Measurements from ENCODE around the gene PTCH2.

PTCH2 gene

GRCh38 chr1:44822981-44823451 is 20.0 kb downstream of the PTCH2 start:
- ATAC-seq = no peak
- no peak for TF ChIP-seq ZFP3 (CRISPR knock-in tag; IDR thresholded peaks at IDR 0.05)
- no peak for TF ChIP-seq ZFP30 (CRISPR knock-in tag; IDR thresholded peaks at IDR 0.05)
- no peak for TF ChIP-seq OSR1 (CRISPR knock-in tag; IDR thresholded peaks at IDR 0.05)
- TF ChIP-seq SNAI2 (CRISPR knock-in tag; IDR thresholded peaks at IDR 0.05) = no peak
- no peak for TF ChIP-seq ZNF70 (CRISPR knock-in tag; IDR thresholded peaks at IDR 0.05)
- TF ChIP-seq ESRRG (CRISPR knock-in tag; IDR thresholded peaks at IDR 0.05) = no peak
- TF ChIP-seq, protein P1, sequence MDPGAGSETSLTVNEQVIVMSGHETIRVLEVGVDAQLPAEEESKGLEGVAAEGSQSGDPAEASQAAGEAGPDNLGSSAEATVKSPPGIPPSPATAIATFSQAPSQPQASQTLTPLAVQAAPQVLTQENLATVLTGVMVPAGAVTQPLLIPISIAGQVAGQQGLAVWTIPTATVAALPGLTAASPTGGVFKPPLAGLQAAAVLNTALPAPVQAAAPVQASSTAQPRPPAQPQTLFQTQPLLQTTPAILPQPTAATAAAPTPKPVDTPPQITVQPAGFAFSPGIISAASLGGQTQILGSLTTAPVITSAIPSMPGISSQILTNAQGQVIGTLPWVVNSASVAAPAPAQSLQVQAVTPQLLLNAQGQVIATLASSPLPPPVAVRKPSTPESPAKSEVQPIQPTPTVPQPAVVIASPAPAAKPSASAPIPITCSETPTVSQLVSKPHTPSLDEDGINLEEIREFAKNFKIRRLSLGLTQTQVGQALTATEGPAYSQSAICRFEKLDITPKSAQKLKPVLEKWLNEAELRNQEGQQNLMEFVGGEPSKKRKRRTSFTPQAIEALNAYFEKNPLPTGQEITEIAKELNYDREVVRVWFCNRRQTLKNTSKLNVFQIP (CRISPR knock-in tag; IDR thresholded peaks at IDR 0.05; ENCODE audit: borderline replicate concordance, low read depth) = no peak
- TF ChIP-seq TOX (CRISPR knock-in tag; IDR thresholded peaks at IDR 0.05; ENCODE audit: borderline replicate concordance) = no peak

DNA sequence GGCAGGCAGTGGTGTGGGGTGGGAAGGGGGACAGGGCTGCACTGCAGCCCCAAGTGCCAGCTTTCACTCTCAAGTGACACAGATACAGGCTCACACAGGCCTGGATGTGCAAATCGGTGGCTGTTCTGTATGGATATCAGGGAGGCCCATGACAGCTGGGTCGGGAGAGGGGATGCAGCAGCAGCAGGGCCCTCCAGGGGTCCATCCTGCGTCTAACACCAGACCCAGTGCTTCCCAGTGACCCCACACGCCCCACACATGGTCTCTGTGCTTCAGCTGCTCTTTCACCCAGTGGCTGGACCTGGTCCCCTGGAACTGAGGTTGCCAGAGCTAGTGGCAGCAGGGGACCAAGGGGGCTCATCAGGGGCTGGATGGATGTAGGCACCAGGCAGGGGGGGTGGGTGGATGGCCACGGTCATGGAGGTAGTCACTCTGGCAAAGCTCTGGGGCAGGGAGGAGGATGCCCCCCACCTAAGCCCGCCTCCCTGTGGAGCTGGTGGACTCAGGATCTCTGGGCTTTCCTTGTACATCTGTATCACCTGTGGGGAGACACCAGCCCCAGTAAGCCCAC is 20.8 kb downstream of the PTCH2 start:
- TF ChIP-seq PPARA (CRISPR knock-in tag; IDR thresholded peaks at IDR 0.05; ENCODE audit: borderline replicate concordance) (no peak), SNAI2 (CRISPR knock-in tag; IDR thresholded peaks at IDR 0.05) (no peak), ZNF70 (CRISPR knock-in tag; IDR thresholded peaks at IDR 0.05) (no peak), ZFP30 (CRISPR knock-in tag; IDR thresholded peaks at IDR 0.05) (no peak), ARNTL (CRISPR knock-in tag; IDR thresholded peaks at IDR 0.05; ENCODE audit: borderline replicate concordance, low read depth) (no peak), TSHZ2 (CRISPR knock-in tag; IDR thresholded peaks at IDR 0.05) (no peak), PATZ1 (CRISPR knock-in tag; IDR thresholded peaks at IDR 0.05; ENCODE audit: borderline replicate concordance) (no peak), BACH2 (CRISPR knock-in tag; IDR thresholded peaks at IDR 0.05; ENCODE audit: borderline replicate concordance) (no peak), ZNF8 (CRISPR knock-in tag; IDR thresholded peaks at IDR 0.05) (no peak), OSR1 (CRISPR knock-in tag; IDR thresholded peaks at IDR 0.05) (no peak), ZC3H10 (CRISPR knock-in tag; IDR thresholded peaks at IDR 0.05) (no peak), TCF4 (CRISPR knock-in tag; IDR thresholded peaks at IDR 0.05; ENCODE audit: borderline replicate concordance) (no peak), GLIS3 (CRISPR knock-in tag; IDR thresholded peaks at IDR 0.05) (no peak), ZFP3 (CRISPR knock-in tag; IDR thresholded peaks at IDR 0.05) (no peak), TOX (CRISPR knock-in tag; IDR thresholded peaks at IDR 0.05; ENCODE audit: borderline replicate concordance) (no peak), ESRRG (CRISPR knock-in tag; IDR thresholded peaks at IDR 0.05) (no peak), CREB5 (CRISPR knock-in tag; IDR thresholded peaks at IDR 0.05; ENCODE audit: low read depth) (no peak)
- TF ChIP-seq, protein P2, sequence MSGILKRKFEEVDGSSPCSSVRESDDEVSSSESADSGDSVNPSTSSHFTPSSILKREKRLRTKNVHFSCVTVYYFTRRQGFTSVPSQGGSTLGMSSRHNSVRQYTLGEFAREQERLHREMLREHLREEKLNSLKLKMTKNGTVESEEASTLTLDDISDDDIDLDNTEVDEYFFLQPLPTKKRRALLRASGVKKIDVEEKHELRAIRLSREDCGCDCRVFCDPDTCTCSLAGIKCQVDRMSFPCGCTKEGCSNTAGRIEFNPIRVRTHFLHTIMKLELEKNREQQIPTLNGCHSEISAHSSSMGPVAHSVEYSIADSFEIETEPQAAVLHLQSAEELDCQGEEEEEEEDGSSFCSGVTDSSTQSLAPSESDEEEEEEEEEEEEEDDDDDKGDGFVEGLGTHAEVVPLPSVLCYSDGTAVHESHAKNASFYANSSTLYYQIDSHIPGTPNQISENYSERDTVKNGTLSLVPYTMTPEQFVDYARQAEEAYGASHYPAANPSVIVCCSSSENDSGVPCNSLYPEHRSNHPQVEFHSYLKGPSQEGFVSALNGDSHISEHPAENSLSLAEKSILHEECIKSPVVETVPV (CRISPR knock-in tag; IDR thresholded peaks at IDR 0.05) = no peak
- TF ChIP-seq, protein P1 (CRISPR knock-in tag; IDR thresholded peaks at IDR 0.05; ENCODE audit: borderline replicate concordance, low read depth) = no peak
- no peak for ATAC-seq
